K562 (cell line): ENCODE results near the gene SCYL1. TPM values are rescaled to one million over a fixed set of nuclear protein-coding genes. Genes with fewer than 3 reads are reported as not detected.

Experiments
- ATF2 ChIP-seq: sonication (generic); formaldehyde crosslinking; IDR thresholded peaks from 2 replicates; pipeline ENCODE4 v1.8.1; 2022; ENCODE audit warnings: missing genetic modification reagents
- CREM ChIP-seq: IDR thresholded peaks from 2 replicates; pipeline ENCODE4 v1.6.1; 2014; ENCODE audit warnings: antibody characterized with exemption, low read depth
- FIP1L1 ChIP-seq: fragments of 200-400 bp; formaldehyde crosslinking; IDR thresholded peaks from 2 replicates; pipeline ENCODE4 v1.6.1; 2018; ENCODE audit warnings: mild to moderate bottlenecking, low read depth, low read length; ENCODE audit not compliant: poor library complexity, severe bottlenecking
- L3MBTL2 ChIP-seq: fragments of 450-650 bp; IDR thresholded peaks from 2 replicates; pipeline ENCODE4 v1.6.1; 2016; ENCODE audit warnings: mild to moderate bottlenecking, moderate library complexity
- MAZ ChIP-seq, 2 experiments: fragments of 450-650 bp in 1 of 2; sonication (generic) in 1 of 2; formaldehyde crosslinking; IDR thresholded peaks in 1 of 2; conservative IDR thresholded peaks in 1 of 2; 2 replicates each; pipeline versions ENCODE4 v1.4.0 to v1.5.0; 2020; ENCODE audit warnings: mild to moderate bottlenecking in 1 of 2, missing genetic modification reagents in 1 of 2
- POLR2AphosphoS2 ChIP-seq: IDR thresholded peaks from 2 replicates; pipeline ENCODE4 v1.6.1; 2012; ENCODE audit warnings: low read length, improper control_type of control experiment
- SMAD3 ChIP-seq: fragments of 450-650 bp; formaldehyde crosslinking; conservative IDR thresholded peaks from 2 replicates; pipeline ENCODE4 v1.4.0; 2020; ENCODE audit warnings: mild to moderate bottlenecking
- SP1 ChIP-seq: sonication (generic); formaldehyde crosslinking; IDR thresholded peaks from 2 replicates; pipeline ENCODE4 v1.8.1; 2022; ENCODE audit warnings: mild to moderate bottlenecking, missing genetic modification reagents
- ZBTB9 ChIP-seq: fragments of 450-650 bp; formaldehyde crosslinking; IDR thresholded peaks from 2 replicates; pipeline ENCODE4 v1.4.0; 2020; ENCODE audit warnings: mild to moderate bottlenecking, moderate library complexity
- ZC3H4 ChIP-seq: sonication (generic); formaldehyde crosslinking; IDR thresholded peaks from 2 replicates; pipeline ENCODE4 v1.9.0; 2021; ENCODE audit warnings: missing genetic modification reagents, borderline replicate concordance
- ZNF384 ChIP-seq: IDR thresholded peaks from 2 replicates; pipeline ENCODE4 v1.6.1; 2012; ENCODE audit warnings: low read depth, low read length, improper control_type of control experiment
- ZNF696 ChIP-seq: fragments of 250-450 bp; sonication (Bioruptor Pico); conservative IDR thresholded peaks from 2 replicates; pipeline ENCODE4 v1.4.0; 2020; ENCODE audit warnings: mild to moderate bottlenecking, moderate library complexity
- polyA plus RNA-seq, 8 experiments: library from polyadenylated mRNA; depleted of rRNA in 4 of 8; stranded (reverse) in 5 of 8; unstranded in 3 of 8; fragments of >200 nt; fragmentation: Nextera tagmentation in 2 of 8; fragmentation: Illumina TruSeq in 1 of 8; extraction: Ambion mirVana in 2 of 8; extraction: Trizol in 1 of 8; gene quantifications; 2 replicates each; pipeline versions ENCODE4 v1.2.1 to v1.2.3, GENCODE V29; 2011 to 2014; ENCODE audit warnings: inconsistent platforms in 1 of 8, missing spikeins in 1 of 8
- total RNA-seq, 7 experiments: library from RNA; depleted of rRNA in 6 of 7; stranded (reverse); fragments of >200 nt in 6 of 7; fragmentation: Illumina TruSeq in 2 of 7; extraction: Trizol in 2 of 7; gene quantifications; 2 replicates each; pipeline versions ENCODE4 v1.2.1 to v1.2.3, GENCODE V29; 2011 to 2021; ENCODE audit warnings: low replicate concordance in 1 of 7
- TF ChIP-seq, protein P1 (sequence below), 2 experiments: fragments of 450-650 bp; formaldehyde crosslinking in 1 of 2; IDR thresholded peaks; 2 replicates each; pipeline versions ENCODE4 v1.4.0 to v1.6.1; 2014 to 2020; ENCODE audit warnings: mild to moderate bottlenecking in 2 of 2, borderline replicate concordance in 1 of 2, low read depth in 1 of 2
- TF ChIP-seq, protein P2 (sequence below), 2 experiments: fragments of 250-450 bp in 1 of 2; fragments of 450-650 bp in 1 of 2; sonication (Bioruptor Pico) in 1 of 2; IDR thresholded peaks; 2 replicates each; pipeline versions ENCODE4 v1.6.1 to v1.8.0; 2016 to 2021; ENCODE audit warnings: mild to moderate bottlenecking in 2 of 2, moderate library complexity in 2 of 2, missing compliant biosample characterization in 1 of 2, missing genetic modification characterization in 1 of 2

SCYL1 gene
- total and polyA plus RNA-seq, 9 of the 15 experiments (the other 6 are each of a cell fraction or from before 2014, with no cell fraction given) = 1.9 to 145 (median 57.6) TPM

DNA sequence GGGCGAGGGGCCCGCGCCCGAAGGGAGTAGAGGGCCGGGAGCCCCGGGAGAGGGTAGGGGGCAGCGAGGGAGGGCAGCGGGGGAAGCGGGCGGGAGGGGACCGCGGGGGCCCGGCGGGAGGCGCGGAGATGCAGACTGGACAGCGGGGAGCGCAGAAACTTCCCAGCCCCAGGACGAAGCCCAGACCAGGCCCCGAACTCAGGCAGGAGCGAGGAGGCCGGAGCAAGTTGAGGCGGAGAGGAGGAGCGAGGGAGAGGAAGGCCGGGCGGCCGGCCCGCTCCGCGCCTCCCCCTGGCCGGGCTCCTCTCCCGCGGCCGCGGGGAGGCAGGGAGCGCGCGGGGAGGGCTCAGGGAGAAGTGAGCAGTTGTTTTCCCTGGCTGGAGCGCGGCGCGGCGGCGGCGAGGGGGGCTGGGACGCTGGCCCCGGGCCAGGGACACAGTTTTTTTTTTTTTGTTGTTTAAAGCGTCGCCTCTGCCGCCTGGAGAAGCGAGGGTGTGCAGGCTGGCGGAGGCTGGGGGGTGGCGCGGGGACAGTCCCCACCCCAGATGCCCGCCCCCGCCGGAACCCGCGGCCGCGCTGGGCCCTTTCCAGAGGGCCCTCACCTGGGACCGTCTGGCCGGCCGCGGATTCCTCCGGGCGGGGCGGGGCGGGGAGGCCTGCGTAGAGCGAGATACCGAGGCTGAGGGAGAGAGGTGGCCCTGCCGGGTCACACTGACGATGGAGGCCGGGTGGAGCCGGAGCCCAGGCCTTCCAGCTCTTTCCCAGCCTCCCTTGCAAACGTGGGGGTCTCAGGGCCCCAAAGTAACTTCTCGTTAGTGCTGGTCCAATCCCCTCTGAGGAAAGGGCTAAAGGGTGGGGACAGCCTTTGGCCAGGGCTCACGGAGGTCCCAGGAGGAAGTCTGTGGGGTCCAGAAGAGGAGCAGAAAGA, 33.4 kb downstream of the SCYL1 start, which contains the start of gene LTBP3 (continued):
- TF ChIP-seq, protein P1, sequence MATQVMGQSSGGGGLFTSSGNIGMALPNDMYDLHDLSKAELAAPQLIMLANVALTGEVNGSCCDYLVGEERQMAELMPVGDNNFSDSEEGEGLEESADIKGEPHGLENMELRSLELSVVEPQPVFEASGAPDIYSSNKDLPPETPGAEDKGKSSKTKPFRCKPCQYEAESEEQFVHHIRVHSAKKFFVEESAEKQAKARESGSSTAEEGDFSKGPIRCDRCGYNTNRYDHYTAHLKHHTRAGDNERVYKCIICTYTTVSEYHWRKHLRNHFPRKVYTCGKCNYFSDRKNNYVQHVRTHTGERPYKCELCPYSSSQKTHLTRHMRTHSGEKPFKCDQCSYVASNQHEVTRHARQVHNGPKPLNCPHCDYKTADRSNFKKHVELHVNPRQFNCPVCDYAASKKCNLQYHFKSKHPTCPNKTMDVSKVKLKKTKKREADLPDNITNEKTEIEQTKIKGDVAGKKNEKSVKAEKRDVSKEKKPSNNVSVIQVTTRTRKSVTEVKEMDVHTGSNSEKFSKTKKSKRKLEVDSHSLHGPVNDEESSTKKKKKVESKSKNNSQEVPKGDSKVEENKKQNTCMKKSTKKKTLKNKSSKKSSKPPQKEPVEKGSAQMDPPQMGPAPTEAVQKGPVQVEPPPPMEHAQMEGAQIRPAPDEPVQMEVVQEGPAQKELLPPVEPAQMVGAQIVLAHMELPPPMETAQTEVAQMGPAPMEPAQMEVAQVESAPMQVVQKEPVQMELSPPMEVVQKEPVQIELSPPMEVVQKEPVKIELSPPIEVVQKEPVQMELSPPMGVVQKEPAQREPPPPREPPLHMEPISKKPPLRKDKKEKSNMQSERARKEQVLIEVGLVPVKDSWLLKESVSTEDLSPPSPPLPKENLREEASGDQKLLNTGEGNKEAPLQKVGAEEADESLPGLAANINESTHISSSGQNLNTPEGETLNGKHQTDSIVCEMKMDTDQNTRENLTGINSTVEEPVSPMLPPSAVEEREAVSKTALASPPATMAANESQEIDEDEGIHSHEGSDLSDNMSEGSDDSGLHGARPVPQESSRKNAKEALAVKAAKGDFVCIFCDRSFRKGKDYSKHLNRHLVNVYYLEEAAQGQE (IDR thresholded peaks at IDR 0.05; ENCODE audit: borderline replicate concordance) = peak; percentile 3; the same call in 1 of the 2 replicates
- TF ChIP-seq, protein P1 (CRISPR knock-in tag; IDR thresholded peaks at IDR 0.05; ENCODE audit: low read depth) = no peak
- TF ChIP-seq ZBTB9 (CRISPR knock-in tag) (0 out of 2 replicates have a peak, but pooled peaks have one; percentile 8), SMAD3 (CRISPR knock-in tag) (no peak), POLR2AphosphoS2 (no peak), ZNF696 (CRISPR knock-in tag) (no peak), SP1 (CRISPR knock-in tag) (peak; percentile 29; the same call in 1 of the 2 replicates), ATF2 (CRISPR knock-in tag) (no peak), FIP1L1 (peak; percentile 13), ZC3H4 (no peak), ZNF384 (peak; percentile 94), L3MBTL2 (peak; percentile 36; the same call in 1 of the 2 replicates), MAZ (CRISPR knock-in tag; conservative IDR thresholded peaks at IDR 0.05 in 1 of 2, IDR thresholded peaks at IDR 0.05 in 1 of 2) (peak; percentile 63 to 97; a peak in 2 of 4 replicates), CREM (peak; percentile 18; the same call in 1 of the 2 replicates)
- TF ChIP-seq, protein P2, sequence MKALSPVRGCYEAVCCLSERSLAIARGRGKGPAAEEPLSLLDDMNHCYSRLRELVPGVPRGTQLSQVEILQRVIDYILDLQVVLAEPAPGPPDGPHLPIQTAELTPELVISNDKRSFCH (CRISPR knock-in tag; IDR thresholded peaks at IDR 0.05) = no peak
- TF ChIP-seq, protein P2 (tag; IDR thresholded peaks at IDR 0.05) = no peak
